B cell (primary cell): ENCODE data around the gene RAB10.

Experiments used
- CTCF ChIP-seq: fragments of 200-600 bp; IDR thresholded peaks from one replicate; pipeline ENCODE4 v1.8.0; 2022; ENCODE audit warnings: antibody characterized with exemption, mild to moderate bottlenecking
- EZH2 ChIP-seq: IDR thresholded peaks from 2 replicates; pipeline ENCODE4 v1.6.1; 2012; ENCODE audit warnings: borderline replicate concordance, low read depth, mild to moderate bottlenecking, moderate library complexity, low read length; ENCODE audit not compliant: insufficient read depth, poor library complexity, severe bottlenecking

- no peak for TF ChIP-seq CTCF
- TF ChIP-seq EZH2, result no peak
Measured at GRCh38 chr2:25988134-25988533, 45.8 kb upstream of the RAB10 start.
